Activated T-helper 9 cell treated with anti-CD3 and anti-CD28 coated beads, Interleukin-2, amount 50 U/mL, for 16 hours (primary cell): ENCODE measurements around the gene CXCL12.

Experiments used
- DNase-seq: peaks from one replicate; pipeline ENCODE4 v3.0.0-alpha.2; 2020; ENCODE audit warnings: low read depth

The CXCL12 gene

GRCh38 chr10:44399659-44400451 lies 15.0 kb upstream of the CXCL12 start:
- no peak for DNase-seq

- DNase-seq: no peak
These were observed 14.1 kb upstream of the CXCL12 start for GRCh38 chr10:44398747-44399658.

- DNase-seq: no peak
These were observed 13.4 kb upstream of the CXCL12 start for GRCh38 chr10:44398271-44398670.

GRCh38 chr10:44397476-44398225 lies 12.8 kb upstream of the CXCL12 start:
- no peak for DNase-seq

DNA sequence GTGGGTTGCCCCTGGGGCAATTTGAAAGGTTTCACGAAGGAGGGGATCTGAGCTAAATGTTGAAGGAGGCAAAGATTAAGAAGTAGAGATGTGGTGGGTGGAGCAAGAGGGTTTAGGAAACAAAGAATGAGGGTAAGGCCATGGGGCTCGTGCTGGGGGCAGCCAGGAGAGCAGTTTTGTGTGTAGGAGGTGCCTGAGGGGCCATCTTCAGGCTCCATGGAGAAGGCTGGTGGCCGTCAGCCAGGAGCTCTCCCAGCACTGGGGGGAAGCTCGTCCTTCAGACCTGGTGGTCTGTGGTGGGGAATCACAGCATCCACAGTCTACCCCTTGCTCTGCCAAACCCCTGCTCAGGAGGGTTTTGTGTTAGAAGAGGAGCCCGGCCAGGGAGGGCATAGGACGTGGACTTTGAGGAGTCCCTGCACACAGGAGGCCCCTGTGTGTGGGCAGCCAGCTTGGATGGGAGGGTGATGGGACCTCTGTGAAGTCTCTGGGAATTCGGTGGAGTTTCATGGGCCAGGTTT lies 11.8 kb upstream of the CXCL12 start:
- no peak for DNase-seq

DNA sequence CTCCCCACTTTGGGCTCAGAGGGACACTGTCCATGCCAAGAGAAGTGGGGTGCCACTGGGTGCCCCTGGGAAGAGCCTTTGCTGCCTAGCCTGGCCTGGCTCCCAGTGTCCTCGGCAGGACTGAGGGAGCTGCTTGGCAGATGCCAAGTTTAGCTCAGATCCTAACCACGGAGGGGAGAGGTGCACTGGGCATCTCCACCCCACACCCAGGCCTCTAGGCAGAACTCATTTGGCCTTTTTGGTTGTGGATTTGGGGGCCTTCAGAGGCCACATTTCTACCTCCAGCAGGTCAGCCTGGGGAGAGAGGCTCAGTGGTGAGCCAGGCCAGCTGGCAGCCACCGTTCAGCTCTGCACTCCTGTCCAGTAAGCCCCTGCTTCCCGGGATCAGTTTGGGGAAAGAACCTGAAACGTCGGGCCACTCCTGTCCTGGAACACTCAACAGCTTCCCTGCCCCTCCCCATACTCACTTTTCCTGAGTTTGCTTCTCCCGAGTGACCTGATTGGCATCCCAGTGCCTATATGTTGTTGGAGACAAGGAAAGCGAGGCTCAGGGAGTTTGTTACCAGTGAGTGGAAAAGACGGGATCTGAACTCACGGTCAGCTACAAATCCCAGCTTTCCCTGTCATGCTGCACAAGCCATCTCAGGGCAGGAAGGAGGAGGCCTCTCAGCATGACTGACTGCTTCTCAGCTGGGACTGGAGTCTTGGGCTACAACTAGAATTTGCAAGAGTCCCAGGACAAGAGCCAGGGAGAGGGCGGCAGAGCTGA lies 11.2 kb upstream of the CXCL12 start:
- DNase-seq: no peak

DNA sequence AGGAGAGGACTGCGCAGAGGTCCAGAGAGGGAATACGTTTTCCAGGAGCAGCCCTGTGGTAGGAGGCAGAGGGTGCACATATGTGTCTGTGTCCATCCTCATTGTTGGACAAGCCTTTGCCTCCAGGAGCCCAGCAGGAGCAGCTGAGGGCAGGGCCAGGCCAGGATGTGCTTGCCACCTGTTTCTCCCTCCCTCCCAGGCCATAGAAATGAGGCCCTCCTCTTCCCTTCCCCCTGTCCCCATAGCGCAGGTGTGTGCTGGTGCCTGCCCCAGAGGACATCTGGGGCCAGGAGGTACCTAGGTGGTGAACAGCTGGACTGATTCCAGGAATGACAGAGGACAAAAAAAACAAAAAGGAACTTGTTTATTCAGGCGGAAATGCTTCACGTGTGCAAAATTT lies 10.5 kb upstream of the CXCL12 start:
- no peak for DNase-seq

DNA sequence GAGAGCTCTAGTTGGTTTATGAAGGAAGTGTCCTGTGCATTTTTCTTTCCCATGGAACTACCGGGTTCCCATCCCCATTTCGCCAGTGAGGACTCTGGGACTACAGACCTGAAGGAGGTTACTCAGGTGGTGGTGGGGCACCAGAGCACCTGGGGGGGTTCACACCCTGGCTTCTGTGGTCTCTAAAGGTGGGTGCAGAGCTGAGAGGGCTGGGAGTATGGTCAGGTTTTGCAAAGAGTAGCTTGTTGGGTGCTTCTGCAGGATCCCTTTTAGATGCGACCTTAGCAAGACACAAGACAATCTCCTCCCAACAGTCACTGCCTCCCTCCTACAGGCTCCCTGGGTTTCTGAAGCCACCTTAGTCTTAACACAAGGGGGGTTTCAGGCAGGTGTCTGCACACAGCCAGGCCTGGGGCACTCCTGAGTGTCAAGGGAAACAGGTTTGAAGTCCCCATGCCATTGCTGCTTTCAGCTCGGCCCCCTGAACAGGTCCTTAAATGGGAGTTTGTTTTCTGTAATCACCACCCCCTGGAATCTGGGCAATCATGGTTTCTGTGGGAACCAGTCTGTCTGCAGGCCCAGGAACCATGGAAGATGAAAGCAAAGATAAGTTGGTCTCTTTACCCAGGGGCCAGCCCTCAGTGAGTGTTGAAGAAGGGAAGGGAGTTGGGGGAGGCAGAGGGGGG lies 9.9 kb upstream of the CXCL12 start:
- DNase-seq: no peak

DNA sequence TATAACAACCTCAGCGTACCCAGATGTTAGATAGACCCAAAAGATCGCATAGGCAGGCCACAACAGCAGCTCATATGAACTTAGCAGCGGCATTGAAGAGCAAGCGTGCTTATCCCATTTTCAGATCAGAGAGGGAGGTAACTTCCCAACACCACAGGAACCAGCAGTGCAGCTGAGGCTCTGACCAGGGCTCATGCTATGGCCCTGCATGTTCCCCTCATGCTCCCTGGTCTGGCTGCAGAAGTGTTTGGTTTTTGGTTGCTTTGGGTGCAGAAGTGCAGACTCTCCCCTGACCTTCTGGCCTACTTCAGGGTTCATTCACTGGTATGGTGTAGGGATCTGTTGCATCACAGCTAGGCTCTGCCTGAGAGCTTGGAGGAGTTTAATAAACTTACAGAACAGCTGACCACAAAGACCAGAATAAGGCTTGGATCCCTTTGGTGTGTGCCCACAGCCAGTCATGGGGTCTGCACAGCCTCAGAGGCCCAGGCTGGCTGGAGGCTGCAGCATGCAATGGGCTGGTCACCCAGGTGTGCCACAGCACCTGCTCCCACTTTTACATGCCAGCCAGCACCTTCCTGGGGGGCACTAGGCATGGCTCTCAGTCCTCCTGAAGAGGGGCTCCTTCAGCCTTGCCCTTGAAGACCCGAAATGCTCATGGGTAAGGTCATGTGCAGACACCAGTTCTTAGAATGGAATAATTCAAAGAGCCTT lies 9.1 kb upstream of the CXCL12 start:
- DNase-seq: no peak

- no peak for DNase-seq
These were observed 8.2 kb upstream of the CXCL12 start for GRCh38 chr10:44393051-44393630.

- DNase-seq: no peak
These were observed 7.5 kb upstream of the CXCL12 start for GRCh38 chr10:44392420-44392819.

- DNase-seq: no peak
These were observed 7.1 kb upstream of the CXCL12 start for GRCh38 chr10:44391981-44392380.

DNA sequence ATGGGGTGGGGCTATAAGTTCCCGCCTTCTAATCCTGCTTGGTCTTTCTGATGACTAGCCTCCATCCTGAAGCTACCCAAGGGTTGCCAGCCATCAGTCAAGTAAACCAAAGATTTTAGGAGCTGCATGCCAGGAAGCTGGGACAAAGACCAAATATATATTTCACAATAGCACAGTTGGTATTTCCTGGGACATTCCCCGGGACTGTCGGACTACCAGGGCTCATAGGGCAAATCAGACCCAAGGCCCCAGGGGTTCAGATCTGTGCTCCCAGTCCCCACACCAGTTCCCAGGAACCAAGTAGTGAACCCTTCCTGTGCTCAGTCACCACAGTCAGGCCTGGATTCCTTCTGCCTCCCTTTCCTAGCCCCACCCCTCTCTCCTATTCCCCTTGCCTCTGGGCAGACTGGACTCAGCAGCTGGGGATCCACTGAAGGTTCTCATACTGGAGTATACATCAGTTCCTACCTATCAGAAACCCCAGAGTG lies 5.7 kb upstream of the CXCL12 start:
- DNase-seq: no peak

- no peak for DNase-seq
These were observed 4.7 kb upstream of the CXCL12 start for GRCh38 chr10:44389556-44389955.

- DNase-seq: no peak
These were observed 4.3 kb upstream of the CXCL12 start for GRCh38 chr10:44389150-44389549.

DNA sequence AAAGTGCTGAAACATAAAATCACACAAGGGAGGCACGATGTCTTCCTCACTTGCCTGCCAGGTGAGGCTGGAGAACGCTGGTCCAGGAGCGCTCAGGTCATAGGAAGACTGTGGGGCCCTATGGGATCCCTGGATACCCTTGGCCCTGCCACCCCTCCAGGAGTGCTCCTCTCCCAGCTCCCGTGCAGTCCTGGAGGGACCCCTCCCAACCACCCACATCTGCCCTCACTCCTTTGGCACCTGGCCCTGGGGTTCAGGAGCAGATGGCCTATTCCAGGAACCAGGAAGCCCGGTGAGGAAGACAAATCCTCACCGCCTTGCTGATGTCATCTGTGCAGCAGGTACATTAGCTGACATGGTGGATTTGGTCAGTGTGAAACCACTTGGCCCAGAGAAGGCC lies 3.7 kb upstream of the CXCL12 start:
- no peak for DNase-seq

DNA sequence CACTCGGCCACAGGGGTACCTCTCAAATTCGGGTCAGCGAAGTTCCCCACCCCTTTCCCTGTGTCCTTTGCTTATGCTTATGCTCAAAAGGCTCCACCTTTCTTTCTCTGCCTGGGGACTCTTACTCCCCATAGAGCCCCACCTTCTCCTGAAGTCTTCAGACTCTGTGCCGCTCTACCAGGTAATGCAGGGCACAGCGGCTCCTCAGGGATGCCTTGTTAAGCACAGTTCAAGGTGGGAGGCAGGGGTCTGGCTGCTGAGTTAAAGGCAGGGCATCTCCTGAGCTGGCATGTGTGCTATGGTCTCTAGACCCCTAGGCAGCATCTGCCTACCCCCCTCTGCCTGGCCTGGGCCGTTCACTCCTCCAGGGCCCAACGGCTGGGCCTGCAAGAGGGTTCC lies 3.0 kb upstream of the CXCL12 start:
- DNase-seq: no peak

DNA sequence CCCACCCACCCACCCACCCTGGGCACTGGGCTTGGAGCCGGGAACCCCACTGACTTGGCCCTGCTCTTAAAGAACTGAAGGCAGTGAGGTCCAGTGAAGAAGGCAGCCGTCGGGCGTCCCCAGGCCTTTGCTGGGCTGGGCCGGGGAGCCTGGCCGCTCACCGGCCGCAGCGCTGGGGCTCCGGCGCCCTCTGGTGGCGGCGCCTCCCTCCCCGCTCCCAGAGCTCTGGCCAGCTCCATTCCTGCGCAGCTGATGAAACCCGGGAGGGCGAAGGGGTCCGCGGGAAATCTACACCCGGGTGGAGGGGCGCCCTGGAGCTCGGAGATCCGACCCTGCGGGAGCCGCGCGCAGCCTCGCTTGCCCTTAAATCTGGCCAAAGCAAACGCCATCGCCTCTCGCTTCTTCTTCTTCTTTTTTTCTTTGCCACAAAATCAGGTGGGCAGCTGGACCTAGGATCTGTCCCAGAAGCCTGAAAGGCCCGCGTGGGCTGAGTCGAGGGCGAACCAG lies 1.7 kb upstream of the CXCL12 start:
- no peak for DNase-seq

- no peak for DNase-seq
These were observed 972 bp upstream of the CXCL12 start for GRCh38 chr10:44385696-44386441.
